HG02840 (cell line): Measurements from ENCODE around the gene LRRC10B.
"Not testable (repeated sequence)": the region's sequence is repeated elsewhere in the genome, so short reads cannot be mapped to it uniquely, and the experiment has no call there.

Experiments
- ATAC-seq: cut with Tn5 transposase; IDR thresholded peaks from one replicate; pipeline ENCODE4 v1.9.1; 2021; ENCODE audit warnings: mild to moderate bottlenecking, moderate library complexity, moderate number of reproducible peaks; ENCODE audit not compliant: unreplicated experiment, low FRiP score

LRRC10B gene

GRCh38 chr11:61507962-61508861 lies at the start of gene LRRC10B:
Gene LRRC10B, plus strand, starts transcription at chr11:61508749. Its CDS starts 250 bp downstream, at chr11:61508999.
- ATAC-seq, result no peak

- no peak for ATAC-seq
Observed at GRCh38 chr11:61460474-61460881, 48.1 kb upstream of the LRRC10B start.

DNA sequence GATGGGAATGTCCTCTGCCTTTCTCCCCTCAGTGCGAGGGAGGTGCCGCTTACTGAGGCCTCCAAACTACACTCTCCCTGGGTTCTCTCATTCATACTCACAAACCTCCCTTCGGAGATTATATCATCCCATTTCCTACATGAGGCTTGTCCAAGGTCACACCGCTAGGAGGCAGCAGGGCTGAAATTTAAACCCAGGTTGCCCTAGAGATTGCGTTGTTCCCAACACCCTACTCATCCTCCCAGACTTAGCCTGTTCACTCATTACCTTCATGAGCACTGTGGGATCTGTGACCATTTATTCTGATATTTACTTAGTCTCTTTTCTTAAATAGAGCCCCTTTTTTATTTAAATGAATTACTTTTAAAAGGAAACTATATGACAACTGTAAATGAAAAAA lies 47.6 kb upstream of the LRRC10B start:
- ATAC-seq, result no peak

DNA sequence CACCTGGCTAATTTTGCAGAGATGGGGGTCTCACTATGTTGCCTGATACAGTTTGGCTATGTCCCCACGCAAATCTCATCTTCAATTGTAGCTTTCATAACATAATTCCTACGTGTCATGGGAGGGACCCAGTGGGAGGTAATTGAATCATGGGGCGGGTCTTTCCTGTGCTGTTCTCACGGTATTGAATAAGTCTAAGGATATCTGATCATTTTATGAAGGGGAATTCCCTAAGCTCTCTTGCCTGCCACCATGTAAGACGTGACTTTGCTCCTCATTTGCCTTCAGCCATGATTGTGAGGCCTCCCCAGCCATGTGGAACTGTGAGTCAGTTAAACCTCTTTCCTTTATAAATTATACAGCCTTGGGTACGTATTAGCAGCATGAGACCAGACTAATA lies 40.9 kb upstream of the LRRC10B start:
- not testable (repeated sequence) for ATAC-seq

- ATAC-seq, result no peak
Observed at GRCh38 chr11:61468002-61468401, 40.5 kb upstream of the LRRC10B start.

DNA sequence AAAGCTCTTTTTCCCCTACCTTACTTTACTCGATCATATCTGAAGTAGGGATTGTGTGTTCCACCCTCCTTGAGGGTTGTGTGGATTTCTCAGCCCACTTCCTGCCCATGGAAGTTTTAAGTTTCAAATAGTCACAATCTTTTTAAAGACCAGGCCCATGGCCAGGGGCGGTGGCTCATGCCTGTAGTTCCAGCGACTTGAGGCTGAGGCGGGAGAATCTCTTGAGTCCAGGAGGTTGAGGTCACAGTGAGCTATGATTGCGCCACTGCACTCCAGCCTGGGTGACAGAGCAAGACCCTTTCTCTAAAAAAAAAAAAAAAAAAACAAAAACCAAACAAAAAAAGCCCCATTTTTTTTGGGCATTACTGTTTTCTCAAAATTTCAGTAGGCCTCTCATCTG lies 36.3 kb upstream of the LRRC10B start:
- ATAC-seq, result no peak

DNA sequence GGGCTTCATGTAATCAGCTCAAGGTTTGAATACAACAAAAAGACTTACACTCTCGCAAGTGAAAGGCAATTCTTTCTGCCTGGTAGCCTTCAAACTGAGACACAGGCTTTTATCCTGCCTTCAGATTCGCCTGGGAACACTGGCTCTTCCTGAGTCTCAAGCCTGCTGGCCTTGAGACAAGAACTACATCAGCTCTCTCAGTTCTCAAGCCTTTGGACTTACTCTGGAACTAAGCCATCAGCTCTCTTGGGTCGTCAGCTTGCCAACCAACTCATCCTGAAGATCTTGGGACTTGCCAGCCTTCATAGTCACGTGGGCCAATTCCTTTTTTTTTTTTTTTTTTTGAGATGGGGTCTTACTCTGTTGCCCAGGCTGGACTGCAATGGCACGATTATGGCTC lies 35.7 kb upstream of the LRRC10B start:
- no peak for ATAC-seq

DNA sequence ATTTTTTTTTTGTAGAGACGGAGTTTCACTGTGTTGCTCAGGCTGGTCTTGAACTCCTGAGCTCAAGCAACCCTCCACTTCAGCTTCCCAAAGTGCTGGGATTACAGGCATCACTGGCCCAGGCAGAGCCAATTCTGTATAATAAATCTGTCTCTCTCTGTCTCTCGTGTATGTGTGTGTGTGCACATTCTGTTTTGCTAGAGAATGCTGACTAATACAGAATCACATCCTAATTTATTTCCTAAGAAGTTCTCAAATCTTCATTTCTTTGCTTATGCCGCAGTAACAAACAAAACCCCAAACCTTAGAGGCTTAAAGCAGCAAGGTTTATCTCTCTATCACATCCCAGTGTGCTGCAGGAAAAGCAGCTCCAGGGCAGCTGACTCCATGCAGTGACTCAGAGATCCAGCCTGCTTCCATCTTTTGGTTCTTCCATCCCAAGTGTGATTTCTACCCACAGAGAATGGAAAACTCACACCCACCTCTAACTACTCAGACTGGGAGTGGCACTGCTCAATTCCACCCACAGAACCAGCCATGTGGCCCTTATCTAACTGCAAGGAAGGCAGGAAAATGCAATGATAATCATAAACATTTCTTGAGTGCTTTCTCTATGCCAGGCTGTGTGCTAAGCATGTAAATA lies 35.1 kb upstream of the LRRC10B start:
- no peak for ATAC-seq

- no peak for ATAC-seq
Observed at GRCh38 chr11:61474013-61474643, 34.4 kb upstream of the LRRC10B start.

DNA sequence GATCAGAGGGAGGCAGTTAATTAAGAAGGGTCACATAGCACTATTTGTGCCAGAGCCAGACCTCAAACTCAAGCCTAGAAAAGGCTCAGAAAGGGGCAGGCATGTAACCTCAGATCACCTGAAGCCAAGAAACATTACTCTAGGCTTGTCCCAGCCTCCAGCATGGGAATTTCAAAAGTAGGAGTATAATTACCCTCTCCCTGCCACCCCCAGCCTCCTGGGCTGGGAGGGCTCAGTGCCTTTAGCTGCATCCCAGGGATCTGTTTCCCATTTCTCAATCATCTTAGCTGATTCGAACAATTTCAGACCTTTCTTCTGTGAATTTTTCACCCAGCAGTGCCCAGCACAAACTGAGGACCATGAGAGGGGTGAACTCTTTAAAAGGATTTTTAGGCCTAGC lies 33.1 kb upstream of the LRRC10B start:
- ATAC-seq, result no peak

DNA sequence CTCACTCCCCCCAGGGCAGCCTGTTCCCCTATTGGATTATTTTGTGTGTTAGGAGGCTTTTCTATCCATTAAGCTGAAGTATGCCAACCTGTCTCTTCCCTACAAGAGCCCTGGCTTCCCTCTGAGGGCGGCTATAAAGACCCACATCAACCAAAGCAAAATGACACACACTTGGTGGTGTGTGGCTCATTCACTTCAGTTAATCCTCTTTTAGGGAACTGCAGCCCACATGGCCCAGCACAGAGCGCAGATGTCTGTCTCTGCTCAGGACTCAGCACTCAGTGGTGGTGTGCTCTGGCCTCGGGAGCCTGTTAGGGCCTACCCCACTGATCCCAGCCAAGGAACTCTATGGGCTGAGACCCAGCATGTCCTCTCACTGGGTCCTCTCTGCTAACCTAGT lies 32.2 kb upstream of the LRRC10B start:
- no peak for ATAC-seq

- ATAC-seq, result no peak
Observed at GRCh38 chr11:61477126-61477525, 31.4 kb upstream of the LRRC10B start.

GRCh38 chr11:61477727-61478148 lies 30.8 kb upstream of the LRRC10B start:
- no peak for ATAC-seq

DNA sequence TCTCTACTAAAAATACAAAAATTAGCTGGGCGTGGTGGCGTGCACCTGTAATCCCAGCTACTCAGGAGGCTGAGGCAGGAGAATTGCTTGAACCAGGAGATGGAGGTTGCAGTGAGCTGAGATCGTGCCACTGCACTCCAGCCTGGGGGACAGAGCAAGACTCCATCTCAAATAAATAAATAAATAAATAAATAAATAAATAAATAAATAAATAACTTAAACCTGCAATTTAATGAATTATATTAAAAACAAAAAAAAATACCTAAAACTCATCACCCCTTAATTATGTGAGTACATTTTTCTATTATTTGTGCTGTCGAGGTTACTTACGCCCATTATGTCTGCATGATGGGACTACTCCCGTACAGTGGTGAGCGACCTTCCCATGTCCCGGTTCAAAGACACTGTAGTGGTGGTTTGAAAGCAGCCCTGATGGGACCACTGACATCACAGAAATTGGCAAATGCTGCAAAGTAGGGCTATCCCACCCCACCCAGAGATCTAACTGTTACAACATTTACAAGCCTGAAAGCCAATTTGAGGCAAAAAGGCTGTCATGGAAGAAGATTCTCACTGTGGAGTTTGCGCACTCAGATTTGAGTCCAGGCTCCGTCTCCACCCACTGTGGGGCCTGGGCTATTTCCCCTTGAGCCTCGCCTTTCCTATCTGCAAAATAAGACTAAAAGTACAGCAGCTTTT lies 29.0 kb upstream of the LRRC10B start:
- ATAC-seq, result not testable (repeated sequence)

DNA sequence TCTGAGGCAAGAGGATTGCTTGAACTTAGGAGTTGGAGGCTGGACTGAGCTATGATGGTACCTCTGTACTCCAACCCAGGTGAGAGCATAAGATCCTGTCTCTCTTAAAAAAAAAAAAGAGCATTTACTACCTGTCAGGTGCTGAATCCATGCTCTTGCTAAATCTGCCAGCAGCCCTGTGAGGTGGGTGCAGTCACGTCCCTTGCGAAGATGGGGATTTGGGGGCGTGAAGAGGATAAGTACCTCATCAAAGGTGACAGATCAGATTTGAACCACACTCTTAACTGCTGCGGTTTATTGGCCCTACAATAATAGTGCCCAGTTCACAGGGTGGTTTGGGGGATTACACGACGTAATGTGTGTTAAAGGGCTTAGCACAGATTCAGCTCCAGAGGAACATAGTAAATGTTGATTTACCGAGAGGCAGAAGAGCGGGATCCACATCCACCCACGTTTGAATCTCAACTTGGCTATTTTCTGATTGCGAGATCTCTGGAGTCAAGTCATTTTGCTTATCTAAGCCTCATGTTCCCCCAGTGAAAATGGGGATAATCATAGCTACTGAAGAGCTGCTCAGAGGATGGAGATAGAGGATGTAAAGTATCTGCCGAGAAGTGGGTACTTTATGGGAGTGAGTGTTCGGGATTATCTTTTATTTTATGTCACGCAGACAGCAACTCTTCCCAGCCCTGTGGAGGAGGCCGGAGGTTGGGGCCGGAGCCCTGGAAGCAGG lies 28.1 kb upstream of the LRRC10B start:
- ATAC-seq, result no peak

DNA sequence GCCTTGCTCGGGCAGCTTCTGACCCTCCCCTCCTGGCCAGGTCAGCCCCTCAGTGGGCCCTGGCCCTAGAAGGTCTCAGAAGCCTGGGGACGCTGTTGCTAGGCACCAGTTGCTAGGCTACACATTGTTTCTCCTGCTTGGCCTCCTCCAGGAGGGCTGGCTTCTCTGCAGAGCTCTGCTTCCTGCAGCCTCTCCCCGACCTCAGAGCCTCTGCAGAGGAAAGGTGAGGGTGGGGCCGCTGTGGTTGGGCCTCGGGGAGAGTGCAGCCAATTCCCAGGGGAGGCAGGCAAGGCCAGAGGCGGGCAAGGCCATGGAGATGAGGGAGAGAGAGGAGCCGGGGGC lies 27.6 kb upstream of the LRRC10B start:
- no peak for ATAC-seq

DNA sequence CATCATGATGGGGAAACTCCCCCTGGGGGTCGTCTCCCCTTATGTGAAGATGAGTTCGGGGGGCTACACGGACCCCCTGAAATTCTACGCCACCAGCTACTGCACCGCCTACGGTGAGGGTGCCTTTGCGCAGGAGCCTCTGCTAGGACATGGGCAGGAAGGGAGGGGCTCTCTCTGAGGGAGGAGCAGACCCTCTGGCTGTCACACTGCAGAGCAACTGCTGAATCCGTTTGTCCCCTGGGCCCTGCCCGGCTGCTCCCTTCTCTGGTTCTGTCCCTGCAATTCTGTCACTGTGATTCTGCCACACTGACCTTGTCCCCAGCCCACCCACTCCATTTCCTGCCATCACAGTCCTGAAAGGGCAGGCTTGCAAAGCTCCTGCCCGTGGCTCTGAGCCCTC lies 26.7 kb upstream of the LRRC10B start:
- no peak for ATAC-seq

- no peak for ATAC-seq
Observed at GRCh38 chr11:61482513-61482912, 26.0 kb upstream of the LRRC10B start.

DNA sequence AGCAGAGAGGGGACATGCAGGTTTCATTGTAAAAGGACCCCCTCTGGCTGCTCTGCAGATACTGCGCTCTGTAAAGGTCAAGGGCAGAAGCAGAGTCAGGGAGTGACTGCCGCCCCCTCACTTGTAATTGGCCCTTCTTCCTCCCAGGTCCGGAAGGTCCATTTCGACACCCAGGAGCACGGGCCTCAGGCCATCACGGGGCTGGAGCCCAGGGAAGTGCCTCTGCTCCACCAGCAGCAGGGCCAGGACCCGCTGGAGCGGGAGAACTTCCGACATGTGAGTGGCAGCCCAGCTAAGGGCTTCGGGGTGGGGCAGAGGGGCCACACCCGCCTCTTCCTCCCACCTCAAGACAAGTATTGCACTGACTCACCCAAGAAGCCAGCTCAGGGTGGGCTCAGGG lies 24.0 kb upstream of the LRRC10B start:
- ATAC-seq, result no peak

DNA sequence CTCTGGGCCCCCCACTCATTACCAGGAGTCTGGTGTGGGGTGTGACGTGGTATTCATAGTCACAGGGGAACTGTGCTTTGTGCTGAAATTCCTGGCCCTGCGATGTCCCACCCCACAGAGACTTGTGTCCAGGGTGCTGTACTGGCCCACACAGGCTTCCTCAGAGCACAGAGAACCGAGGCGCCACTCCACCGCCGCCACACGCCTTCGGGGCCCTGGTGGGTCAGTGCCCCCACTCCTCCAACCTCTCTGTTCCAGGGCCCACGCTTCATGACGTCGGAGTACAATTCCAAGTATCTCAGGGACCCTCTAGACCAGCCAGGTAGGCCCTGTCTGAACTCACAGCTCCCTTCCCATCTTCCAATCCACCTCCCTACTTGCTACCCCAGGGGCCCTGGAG lies 23.5 kb upstream of the LRRC10B start:
- no peak for ATAC-seq
